HG03378 (cell line): Measurements from ENCODE around the gene GRIK4.
"Not testable (repeated sequence)": the region's sequence is repeated elsewhere in the genome, so short reads cannot be mapped to it uniquely, and the experiment has no call there.

Source experiments
- ATAC-seq: cut with Tn5 transposase; IDR thresholded peaks from one replicate; pipeline ENCODE4 v1.9.1; 2021; ENCODE audit warnings: mild to moderate bottlenecking, moderate library complexity; ENCODE audit not compliant: unreplicated experiment

Gene GRIK4

GRCh38 chr11:120769906-120770305, 258.4 kb downstream of the GRIK4 start:
- no peak for ATAC-seq

DNA sequence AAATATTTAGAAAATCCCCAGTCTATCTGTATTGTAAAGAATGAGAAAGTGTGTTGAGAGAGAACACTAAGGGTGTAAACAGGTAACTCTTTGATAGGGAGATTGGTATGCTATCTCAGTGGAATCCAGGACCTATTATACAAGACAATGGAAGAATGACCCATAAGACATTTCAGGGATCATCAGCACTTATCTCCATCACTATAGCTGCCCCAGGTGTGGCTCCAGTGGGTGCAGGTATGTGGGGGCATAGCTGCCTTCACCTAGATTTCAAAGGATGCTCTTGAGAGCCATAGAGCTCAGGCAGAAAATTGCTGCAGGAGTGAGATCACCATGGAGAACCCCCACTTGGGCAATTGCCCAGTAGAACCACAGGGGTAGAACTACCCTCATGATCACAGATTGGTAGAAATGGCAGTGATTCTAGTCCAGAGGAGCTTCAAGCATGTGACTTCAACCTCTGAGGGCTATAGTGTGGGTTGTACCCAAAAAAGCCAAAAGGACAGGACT, 260.1 kb downstream of the GRIK4 start:
- no peak for ATAC-seq

DNA sequence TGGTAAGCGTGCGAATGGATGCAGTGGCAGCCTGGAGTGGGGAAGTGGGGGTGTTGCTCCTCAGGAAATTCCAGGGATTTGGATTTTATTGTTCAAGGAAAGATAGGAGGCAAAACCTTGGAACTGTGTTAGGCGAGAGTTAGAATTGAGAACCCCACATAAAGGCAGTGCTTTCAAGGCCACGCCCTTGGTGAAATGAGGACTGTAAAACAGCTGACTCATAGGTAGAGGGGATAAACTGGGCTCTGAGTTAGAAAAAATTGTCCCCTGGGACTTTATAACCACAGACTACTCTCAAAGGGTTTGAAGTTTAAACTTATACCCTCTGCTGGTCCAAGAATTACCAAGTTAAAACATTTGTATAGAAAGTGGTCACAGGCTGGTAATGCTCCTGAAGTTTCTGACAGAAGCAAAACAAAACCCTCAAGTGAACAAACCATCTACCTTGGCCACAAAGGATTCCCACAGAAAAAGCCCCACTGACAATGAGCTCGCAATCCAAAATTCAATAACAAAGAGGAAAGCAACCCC, 262.0 kb downstream of the GRIK4 start:
- ATAC-seq = peak; percentile 85

- no peak for ATAC-seq
Observed at GRCh38 chr11:120774591-120775386, 263.2 kb downstream of the GRIK4 start.

DNA sequence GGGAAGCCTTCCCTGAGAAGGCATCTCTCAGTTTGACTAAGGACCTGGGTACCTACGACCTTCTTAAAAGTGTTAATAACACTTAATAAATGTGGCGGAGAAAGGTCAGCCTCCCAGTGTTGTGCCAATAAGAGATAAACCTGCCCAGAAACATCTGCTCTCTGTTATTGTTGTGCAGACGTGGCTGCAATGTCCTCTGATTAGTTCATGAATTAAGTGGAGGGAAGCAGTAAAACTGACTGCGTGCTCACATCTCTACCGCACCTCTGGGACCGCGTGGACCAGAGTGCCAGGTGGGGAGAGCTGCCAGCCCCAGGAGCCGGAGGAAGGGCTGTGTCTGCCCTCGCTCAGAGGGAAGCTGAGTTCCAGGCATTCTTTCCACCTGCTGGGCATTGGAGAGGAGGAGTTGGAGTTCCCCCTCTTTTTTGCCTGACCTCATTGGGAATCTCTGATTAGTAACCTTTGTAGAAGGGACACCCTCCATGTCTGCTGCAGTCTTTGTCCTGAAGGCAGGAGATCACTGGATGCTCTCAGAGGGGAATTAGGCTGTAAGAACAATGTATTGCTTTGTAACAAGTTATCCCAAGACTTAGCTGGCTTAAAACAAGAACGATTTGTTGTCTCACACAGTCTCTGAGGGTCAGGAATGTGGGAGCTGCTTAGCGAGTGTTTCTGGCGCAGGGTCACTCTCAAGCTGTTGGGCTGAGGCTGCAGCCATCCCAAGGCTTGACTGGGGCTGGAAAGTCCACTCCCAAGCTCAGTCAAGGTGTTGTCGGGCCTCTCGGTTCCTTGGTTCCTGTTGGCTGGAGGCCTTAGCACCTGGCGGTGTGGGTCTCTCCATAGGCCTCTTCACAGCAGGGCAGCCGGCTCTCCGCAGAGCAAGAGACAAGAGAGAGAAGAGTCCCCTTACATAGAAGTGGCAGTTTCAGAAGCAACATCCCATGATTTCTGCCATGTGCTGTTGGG, 264.7 kb downstream of the GRIK4 start:
- ATAC-seq = no peak

- no peak for ATAC-seq
Observed at GRCh38 chr11:120778685-120779490, 267.3 kb downstream of the GRIK4 start.

DNA sequence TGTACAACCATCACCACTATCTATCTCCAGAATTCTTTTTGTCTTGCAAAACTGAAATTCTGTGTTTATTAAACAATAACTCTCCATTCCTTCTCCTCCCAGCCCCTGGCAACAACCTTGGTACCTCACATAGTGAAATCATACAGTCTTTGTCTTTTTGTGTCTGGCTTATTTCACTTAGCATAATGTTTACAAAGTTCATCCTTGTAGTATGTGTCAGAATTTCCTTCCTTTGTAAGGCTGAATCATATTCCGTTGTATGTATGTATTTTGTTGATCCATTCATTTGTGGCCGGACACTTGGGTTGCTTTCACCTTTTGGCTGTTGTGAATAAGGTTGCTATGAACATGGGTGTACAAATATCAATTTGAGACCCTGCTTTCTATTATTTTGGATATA, 268.7 kb downstream of the GRIK4 start:
- no peak for ATAC-seq

DNA sequence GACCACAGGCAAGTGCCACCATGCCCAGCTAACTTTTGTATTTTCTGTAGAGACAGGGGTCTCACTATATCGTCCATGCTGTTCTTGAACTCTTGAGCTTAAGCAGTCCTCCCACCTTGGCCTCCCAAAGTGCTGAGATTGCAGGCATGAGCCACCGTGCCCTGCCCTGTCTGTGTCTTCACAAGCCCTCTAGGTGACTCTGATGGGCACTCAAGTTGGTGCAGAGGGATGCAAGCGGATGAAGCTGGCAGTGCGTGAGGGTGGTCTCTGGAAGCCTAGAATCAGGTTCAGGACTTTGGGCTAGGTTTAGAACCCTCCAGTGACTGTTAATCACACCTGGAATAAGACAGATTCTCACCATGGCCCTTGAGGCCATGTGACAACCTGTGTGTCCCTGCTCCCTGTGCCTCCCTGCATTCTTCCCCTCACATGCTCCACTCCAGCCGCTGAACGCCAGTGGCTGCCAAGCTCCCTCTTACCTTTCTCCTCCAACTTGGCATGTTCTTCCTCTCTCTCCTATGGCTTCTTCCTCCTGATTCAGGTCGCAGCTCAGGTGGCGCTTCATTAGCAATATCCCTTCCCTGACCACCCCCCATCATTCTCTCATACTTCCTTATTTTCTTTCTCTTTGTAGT, 270.1 kb downstream of the GRIK4 start:
- no peak for ATAC-seq

DNA sequence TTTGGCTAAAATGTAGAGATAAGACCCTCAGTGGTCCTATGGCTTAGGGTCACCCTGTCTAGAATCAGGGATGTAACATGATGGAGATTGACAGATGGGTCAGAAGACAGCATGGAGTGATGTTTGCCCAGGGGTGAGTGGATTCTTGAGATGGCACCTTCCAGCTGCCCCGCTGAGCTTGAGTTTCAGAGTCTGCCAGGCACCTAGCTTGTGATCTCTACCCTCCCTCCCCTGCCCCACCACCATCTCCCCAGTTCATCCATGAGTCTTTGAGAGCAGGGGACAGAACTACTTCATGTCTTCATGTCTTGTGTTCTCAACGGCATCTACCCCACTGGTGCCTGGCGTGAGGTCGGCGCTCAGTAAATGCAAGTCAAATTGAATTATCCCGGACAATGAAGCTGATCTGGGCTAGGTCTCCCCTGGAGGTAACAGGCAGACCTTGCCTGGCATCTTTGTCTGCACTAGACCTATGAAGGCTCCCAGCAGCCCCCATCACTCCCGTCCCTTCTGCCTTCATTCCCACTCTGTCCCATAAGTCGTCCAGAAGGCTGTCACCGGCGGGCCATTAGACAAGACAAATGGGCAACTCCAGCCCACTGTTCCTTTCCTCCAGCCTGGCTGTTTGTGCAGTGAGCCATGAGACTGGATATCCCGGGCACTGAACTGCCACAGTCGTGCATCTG, 273.2 kb downstream of the GRIK4 start:
- ATAC-seq = no peak

DNA sequence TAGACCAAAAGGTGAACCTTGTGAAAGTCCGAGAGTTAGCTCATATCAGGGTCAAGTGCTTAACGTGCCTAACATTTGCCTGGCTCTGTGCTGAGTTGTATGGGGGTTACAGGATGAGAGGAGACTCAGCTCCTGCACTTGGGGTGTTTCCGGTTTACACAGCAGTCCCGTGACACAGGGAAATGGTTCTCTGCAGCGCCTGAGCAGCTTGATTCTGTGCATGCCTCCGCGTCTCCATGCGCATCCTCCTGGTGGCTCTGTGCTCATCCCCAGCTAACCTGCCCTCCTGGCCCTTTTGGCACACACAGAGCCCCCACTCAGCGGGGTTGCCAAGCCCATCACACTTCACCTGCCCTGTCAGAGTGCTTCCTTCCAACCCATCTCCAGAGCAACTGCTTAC, 274.0 kb downstream of the GRIK4 start:
- no peak for ATAC-seq

GRCh38 chr11:120786206-120786735, 274.7 kb downstream of the GRIK4 start:
- no peak for ATAC-seq

DNA sequence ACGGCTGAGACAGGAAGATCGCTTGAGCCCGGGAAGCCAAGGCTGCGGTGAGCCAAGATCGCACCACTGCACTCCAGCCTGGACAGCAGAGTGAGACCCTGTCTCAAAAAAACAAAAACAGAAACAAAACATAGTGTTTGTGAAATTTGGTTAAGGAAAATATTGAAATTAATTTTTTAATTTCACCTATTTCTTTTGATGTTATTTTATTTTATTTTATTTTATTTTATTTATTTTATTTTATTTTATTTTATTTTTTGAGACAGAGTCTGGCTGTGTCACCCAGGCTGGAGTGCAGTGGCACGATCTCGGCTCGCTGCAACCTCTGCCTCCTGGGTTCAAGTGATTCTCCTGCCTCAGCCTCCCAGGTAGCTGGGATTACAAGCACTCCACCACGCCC, 275.7 kb downstream of the GRIK4 start:
- ATAC-seq = not testable (repeated sequence)

DNA sequence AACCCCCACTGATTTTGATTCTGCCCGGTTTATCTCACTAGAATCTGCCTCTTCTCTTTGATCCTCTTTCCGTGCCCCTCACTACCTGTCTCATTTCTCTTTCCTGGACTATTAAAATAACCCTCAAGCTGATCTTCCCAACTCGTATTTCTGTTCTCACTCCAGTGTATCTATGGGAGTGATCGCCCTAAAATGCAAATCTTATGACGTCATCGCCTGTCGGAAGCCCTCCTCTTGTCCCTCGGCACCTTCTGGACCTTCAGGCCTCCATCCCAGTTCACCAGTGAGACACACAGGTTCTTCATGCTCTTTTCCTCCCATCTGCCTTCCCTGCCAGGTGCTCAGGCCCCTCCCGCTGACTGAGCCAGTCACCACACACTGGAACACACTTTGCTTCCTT, 277.8 kb downstream of the GRIK4 start:
- ATAC-seq = no peak

DNA sequence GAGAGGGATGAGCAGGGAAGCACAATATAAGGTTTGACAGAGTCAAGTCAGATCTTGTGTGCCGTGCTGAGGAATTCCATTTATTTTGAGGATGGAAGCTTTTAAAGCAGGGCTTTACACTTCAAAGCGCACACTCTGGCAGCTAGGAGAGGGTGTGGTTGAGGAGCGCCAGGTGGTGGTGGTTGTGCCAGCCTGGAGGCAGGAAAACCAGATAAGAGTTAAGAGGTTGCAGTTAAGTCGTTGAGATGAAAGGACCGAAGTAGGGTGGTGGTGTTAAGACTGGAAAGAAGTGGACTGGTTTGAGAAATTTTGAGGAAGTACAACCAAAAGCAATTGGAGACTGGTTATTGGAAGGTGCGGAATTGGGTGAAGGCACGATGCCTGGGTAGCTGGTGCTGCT, 280.8 kb downstream of the GRIK4 start:
- no peak for ATAC-seq

- ATAC-seq = no peak
Observed at GRCh38 chr11:120793150-120793549, 281.6 kb downstream of the GRIK4 start.

- ATAC-seq = no peak
Observed at GRCh38 chr11:120793806-120794479, 282.4 kb downstream of the GRIK4 start.

- no peak for ATAC-seq
Observed at GRCh38 chr11:120794748-120795147, 283.2 kb downstream of the GRIK4 start.

- no peak for ATAC-seq
Observed at GRCh38 chr11:120795185-120795584, 283.6 kb downstream of the GRIK4 start.

- ATAC-seq = no peak
Observed at GRCh38 chr11:120797143-120797542, 285.6 kb downstream of the GRIK4 start.
